Caki2 (cell line): ENCODE results near the gene MGMT. TPM values are rescaled to one million over a fixed set of nuclear protein-coding genes. Genes with fewer than 3 reads are reported as not detected.

ENCODE experiments used
- DNase-seq: peaks from one replicate; pipeline ENCODE4 v3.0.0-alpha.2; 2015; ENCODE audit warnings: low read depth
- in situ Hi-C: cut with HindIII; loops from 2 replicates; pipeline ENCODE4 v1.10.0; 2016; ENCODE audit warnings: low sequenced_read_pairs, low pct_unique_long_range_greater_than_20kb, mixed read lengths
- total RNA-seq: library from RNA; depleted of rRNA; stranded (reverse); fragments of >200 nt; shearing (Covaris generic); gene quantifications from 2 replicates; pipeline ENCODE4 v1.2.3, GENCODE V29; 2014; ENCODE audit warnings: low replicate concordance

The MGMT gene
- total RNA-seq, 1 experiment from 2014 or later = 101 TPM

DNA sequence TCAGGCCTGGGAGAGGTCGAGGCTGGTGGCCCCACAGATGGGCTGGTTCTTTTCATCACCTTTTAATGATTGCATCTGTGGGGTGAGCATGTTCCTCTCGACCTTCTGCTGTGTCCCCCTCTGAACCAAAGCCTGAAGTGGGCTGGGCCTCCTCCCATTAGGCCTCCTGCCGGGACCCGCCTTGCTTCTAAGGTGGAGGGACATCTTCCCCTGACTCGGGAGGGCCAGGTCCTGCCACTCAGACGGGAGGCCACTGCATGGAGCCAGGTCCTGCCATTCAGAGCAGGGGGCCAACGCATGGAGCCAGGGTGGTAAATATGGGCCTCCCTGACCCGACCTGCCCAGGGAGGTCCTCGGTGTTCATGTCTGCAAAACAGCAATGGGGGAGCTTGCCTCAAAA lies 308.6 kb downstream of the MGMT start:
- in situ Hi-C loops = no loop called here
- no peak for DNase-seq

- in situ Hi-C loops = no loop called here
- DNase-seq = no peak
These were observed 310.6 kb downstream of the MGMT start for GRCh38 chr10:129777687-129778086.

GRCh38 chr10:129778571-129778970 lies 311.5 kb downstream of the MGMT start:
- in situ Hi-C loops = no loop called here
- no peak for DNase-seq

DNA sequence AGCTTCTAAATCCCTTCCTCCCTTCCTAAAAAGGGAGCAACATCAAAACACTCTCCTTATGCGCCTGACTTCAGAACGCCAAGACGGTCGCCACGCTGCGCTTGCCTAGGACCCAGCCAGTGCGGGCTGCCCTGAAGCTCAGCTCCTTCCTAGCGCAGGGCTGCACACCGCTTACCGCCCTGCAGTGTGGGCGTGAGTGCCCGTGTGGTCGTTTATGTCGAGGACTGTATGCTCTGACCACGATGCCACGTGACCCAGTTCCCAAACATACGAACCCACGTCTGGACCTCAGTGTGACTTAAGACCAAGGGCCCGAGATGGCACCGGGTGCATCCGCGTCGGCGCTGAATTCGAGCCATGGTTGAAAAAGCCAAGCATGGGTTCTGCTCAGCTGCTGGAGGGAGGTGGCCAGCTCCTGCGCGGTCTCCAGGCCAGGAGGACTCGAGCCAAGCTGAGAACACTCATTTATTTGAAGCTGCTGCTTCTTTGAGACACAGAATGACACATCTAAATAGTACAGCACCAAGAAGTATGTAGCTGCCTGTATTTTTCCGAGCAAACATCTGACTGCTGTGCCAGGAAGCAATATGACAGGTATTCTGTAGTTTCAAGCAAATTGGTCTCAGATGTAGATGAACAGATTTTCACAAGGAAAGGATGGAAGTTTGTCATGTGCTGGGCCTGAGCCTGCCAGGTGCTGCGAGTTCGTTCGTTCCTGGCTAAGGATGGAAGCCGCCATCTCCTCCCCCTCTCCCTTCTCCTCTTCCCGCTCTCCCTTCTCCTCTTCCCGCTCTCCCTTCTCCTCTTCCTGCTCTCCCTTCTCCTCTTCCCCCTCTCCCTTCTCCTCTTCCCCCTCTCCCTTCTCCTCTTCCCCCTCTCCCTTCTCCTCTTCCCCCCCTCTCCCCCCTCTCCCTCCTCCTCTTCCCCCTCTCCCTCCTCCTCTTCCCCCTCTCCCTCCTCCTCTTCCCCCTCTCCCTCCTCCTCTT lies 312.4 kb downstream of the MGMT start:
- in situ Hi-C loops = no loop called here
- DNase-seq = no peak

DNA sequence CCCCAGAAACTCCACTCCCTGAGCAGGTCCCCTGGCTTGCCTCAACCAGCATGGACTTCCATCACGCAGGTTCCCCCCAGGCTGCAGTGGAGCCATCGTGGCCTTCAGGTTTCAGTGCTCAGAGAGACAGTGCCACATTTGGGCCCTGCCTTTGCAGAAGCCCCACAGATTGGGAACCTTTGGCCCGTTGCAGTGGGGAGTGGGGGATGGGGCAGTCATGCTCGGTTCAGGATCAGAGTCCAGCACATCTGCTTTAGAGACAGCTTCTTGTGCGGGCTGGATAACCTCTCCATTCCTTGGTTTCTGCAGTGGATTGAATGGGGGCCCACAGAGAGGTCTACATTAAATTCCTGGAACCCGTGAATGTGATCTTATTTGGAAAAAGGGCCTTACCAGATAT lies 313.2 kb downstream of the MGMT start:
- no peak for DNase-seq
- in situ Hi-C loops = no loop called here

- no peak for DNase-seq
- in situ Hi-C loops = no loop called here
These were observed 314.1 kb downstream of the MGMT start for GRCh38 chr10:129780901-129781795.

GRCh38 chr10:129784291-129784690 lies 317.2 kb downstream of the MGMT start:
- no peak for DNase-seq
- in situ Hi-C loops = no loop called here

DNA sequence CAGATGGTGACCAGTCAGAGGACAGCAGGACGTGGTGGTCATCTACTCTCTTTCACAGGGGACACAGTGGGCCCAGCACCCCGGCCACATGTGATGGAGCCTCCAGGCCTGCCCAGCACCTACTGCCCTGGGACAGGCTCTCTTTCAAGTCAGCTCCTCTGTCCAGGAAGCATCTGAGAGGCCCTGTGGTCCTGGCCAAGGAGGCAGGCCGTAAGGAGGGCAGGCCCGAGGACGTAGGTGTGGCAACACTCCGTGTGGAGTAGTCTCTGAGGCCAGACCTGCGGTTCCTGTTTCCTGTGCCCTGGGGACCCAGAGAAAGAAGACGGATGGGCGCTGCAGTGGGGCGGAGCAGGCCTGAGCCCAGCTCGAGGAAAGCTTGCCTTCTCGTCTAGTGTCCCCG lies 317.9 kb downstream of the MGMT start:
- in situ Hi-C loops = no loop called here
- no peak for DNase-seq

DNA sequence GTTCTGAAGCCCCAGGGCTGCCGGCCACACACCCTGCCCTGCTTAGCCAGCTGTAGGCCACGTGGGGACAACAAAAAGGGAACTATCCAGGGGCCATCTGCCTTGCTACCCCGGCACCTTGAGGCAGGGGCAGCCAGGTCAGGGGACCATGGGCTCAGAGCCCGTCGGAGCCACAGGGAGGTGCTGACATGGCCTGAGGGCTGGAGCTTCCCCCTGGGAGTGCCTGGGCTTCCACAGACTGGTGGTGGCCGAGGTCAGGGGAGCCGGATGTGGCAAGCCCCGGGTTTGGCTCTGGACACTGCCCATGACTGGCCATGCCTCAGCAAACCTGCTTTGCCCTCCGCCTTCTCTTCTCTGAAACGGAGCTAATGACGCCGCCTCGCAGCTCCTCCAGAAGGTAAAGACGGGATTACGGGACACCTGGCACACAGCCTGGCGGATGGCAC lies 318.5 kb downstream of the MGMT start:
- no peak for DNase-seq
- in situ Hi-C loops = no loop called here

DNA sequence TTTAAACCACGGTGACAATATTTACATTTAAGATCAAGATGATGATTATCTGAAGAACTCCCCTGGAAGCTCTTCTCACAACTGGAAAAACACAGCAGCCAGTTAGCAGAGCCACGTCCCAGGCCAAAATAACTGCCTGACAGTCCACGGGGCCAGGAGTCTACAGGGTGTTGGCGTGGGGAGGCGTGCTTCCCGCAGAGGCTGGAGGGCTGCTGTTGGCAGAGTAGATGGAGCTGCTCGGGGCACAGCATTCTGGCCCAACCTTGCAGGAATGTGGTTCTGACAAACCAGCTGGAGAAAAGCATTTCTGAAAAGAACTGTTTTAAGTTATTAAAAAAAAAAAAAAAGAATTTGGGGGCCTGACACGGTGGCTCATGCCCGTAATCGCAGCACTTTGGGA lies 319.2 kb downstream of the MGMT start:
- in situ Hi-C loops = no loop called here
- no peak for DNase-seq

DNA sequence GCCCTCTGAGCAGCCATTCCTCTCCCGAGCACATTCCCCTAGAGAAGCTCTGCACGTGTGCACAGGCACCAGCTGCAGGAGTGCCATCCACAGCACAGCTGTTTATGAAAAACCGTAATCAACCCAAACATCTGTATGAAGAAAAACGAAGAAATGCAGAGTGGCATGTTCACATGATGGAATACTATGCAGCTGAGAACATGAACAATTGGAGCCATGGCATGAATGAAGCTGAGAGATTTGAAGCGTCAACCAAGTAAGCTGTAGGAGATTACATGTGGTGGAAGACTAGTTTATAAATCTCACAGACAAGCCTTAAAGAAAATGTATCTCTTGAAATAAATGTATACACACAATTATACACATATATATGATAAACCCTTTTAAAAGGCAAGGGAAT lies 320.5 kb downstream of the MGMT start:
- DNase-seq = no peak
- in situ Hi-C loops = no loop called here

- in situ Hi-C loops = no loop called here
- DNase-seq = no peak
These were observed 321.2 kb downstream of the MGMT start for GRCh38 chr10:129788215-129788614.

GRCh38 chr10:129790715-129791446 lies 323.8 kb downstream of the MGMT start:
- in situ Hi-C loops = no loop called here
- DNase-seq = no peak

DNA sequence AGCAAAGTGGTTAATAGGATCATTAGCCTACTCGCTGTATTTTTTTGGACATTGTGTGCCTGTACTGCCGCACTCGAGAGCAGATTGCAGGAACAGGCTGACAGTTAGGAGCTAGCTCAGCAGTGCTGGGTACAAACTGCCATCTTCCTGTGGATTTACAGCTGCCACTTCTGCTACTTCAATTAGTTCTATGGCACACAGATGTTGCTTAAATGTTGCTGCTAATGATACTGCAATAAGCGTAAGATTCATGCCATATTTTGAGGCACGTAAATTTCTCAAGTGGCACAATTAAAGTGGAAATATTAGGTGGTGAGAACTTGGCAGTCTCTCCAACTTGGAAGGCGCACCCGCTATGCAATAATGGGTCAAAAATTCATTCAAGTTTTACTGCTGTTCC lies 325.1 kb downstream of the MGMT start:
- DNase-seq = no peak
- in situ Hi-C loops = no loop called here

GRCh38 chr10:129792864-129793263 lies 325.8 kb downstream of the MGMT start:
- no peak for DNase-seq
- in situ Hi-C loops = no loop called here

DNA sequence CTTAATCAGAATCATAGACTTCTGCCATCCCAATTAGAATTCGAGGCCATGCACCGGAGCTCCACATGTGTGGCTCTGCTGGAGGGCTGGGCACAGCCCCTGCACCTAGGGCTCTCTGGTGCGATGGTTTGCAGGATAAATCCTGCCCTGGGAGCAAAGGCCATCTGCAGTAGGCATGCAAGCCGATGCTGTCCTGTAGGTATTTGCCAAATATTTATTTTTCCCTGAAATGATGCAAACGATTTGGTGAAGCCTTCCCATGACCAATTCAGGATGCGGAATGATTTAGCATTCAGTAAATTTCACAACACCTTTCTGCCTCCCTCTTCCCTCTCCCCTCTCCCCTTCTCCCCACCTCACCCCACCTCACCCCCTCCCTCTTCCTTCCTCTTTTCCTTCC lies 326.4 kb downstream of the MGMT start:
- DNase-seq = no peak
- in situ Hi-C loops = no loop called here

GRCh38 chr10:129793996-129794395 lies 327.0 kb downstream of the MGMT start:
- no peak for DNase-seq
- in situ Hi-C loops = no loop called here

DNA sequence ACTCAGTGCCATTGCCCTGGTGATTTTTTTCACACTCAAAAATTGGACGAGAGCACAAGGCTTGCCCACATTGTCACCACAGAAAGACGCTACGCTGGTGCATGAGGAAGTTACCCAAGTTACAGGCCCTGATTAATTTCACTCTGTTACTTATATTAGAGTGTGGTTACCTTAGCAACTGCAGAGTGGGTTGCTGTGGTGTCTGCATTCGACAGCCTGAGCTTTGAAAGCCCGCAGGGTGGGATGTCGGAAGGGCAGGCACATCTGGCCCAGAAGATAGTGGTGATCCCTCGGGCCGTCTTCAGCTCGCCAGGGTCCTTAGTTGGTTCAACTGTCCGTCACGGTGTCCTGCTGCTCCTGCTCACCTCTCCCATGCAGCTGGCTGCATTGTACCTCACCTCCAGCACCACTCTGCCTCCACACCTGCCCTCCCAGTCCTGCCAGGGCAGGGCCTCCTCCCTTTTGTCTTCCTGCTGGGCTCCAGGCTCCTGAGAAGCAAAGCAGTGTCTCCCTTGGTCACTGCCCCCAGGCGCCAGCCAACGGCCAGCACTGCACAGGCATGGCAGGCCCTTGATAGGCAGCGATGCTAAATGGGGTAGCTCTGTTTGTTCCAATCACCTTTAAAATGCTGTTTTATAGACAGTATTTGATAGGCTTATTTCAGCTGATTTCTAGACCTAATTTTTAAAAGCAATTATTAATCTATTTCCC lies 329.8 kb downstream of the MGMT start:
- no peak for DNase-seq
- in situ Hi-C loops = no loop called here
